ENCODE measurements around the gene ZMAT2. TPM values are rescaled to one million over a fixed set of nuclear protein-coding genes. Genes with fewer than 3 reads are reported as not detected.

ZMAT2 gene
- total and polyA plus RNA-seq, 10 of the 15 experiments (the other 5 are each of a cell fraction or from before 2014, with no cell fraction given): 28.1 to 102 (median 42.9) TPM

- no peak for TF ChIP-seq MEF2B (IDR thresholded peaks at IDR 0.05; ENCODE audit: partially characterized antibody, poor library complexity, severe bottlenecking)
- TF ChIP-seq ZBED1 (IDR thresholded peaks at IDR 0.05; ENCODE audit: borderline replicate concordance): peak; percentile 54; the same call in 1 of the 2 replicates
- peak; percentile 88 to 92 for TF ChIP-seq IKZF2 (IDR thresholded peaks at IDR 0.05)
- no peak for TF ChIP-seq ZBTB33 (IDR thresholded peaks at IDR 0.05)
- TF ChIP-seq RFX5 (IDR thresholded peaks at IDR 0.05; ENCODE audit: low read depth, low read length): 0 out of 2 replicates have a peak, but pooled peaks have one; percentile 32
- peak; percentile 89 for TF ChIP-seq IKZF1 (conservative IDR thresholded peaks at IDR 0.05)
- TF ChIP-seq IRF3 (IDR thresholded peaks at IDR 0.05): no peak
- TF ChIP-seq RELB (IDR thresholded peaks at IDR 0.05; ENCODE audit: low read depth): peak; percentile 45; the same call in 1 of the 2 replicates
- TF ChIP-seq LARP7 (IDR thresholded peaks at IDR 0.05): peak; percentile 81
- TF ChIP-seq NR2C1 (IDR thresholded peaks at IDR 0.05): no peak
- no peak for TF ChIP-seq SIX5 (IDR thresholded peaks at IDR 0.05; ENCODE audit: low read depth, low read length, severe bottlenecking)
- peak; percentile 40; the same call in 1 of the 2 replicates for TF ChIP-seq PAX5 (IDR thresholded peaks at IDR 0.05; ENCODE audit: borderline replicate concordance, low read depth, low read length)
- TF ChIP-seq PKNOX1 (IDR thresholded peaks at IDR 0.05): peak; percentile 60; the same call in 1 of the 2 replicates
- TF ChIP-seq HSF1 (IDR thresholded peaks at IDR 0.05; ENCODE audit: low read depth, low read length): no peak
- TF ChIP-seq CBX5 (IDR thresholded peaks at IDR 0.05; ENCODE audit: low read depth): peak; percentile 96; the same call in 1 of the 2 replicates
- peak; percentile 95; the same call in 1 of the 2 replicates for TF ChIP-seq ZNF207 (IDR thresholded peaks at IDR 0.05; ENCODE audit: borderline replicate concordance)
- peak; percentile 88 for TF ChIP-seq PML (IDR thresholded peaks at IDR 0.05; ENCODE audit: low read length)
- peak in 1 of 2 experiments; percentile 83; a peak in 2 of 3 replicates for TF ChIP-seq EGR1 (IDR thresholded peaks at IDR 0.05; ENCODE audit: borderline replicate concordance in 1 of 2, low read depth in 2 of 2, low read length in 2 of 2)
- TF ChIP-seq E2F4 (IDR thresholded peaks at IDR 0.05; ENCODE audit: low read depth, low read length): no peak
- peak; percentile 78 to 85; a peak in 3 of 4 replicates for TF ChIP-seq EP300 (IDR thresholded peaks at IDR 0.05; ENCODE audit: borderline replicate concordance in 1 of 2, control insufficient read depth in 1 of 2, low read depth in 2 of 2, low read length in 2 of 2)
- 0 out of 2 replicates have a peak, but pooled peaks have one; percentile 72 for TF ChIP-seq ZNF217 (IDR thresholded peaks at IDR 0.05)
These were observed 10.8 kb downstream of the ZMAT2 start (continued) for GRCh38 chr5:140710899-140711552.
